A549 (cell line): ENCODE results near the gene HOXA2. TPM values are rescaled to one million over a fixed set of nuclear protein-coding genes. Genes with fewer than 3 reads are reported as not detected.

Experiments
- ATAC-seq, 2 experiments: fragments of 200-7000 bp in 1 of 2; fragments of >200 bp in 1 of 2; cut with Nextera tagmentation in 1 of 2; cut with Tn5 transposase in 1 of 2; 3 replicates each; pipeline versions ENCODE4 v1.8.0 to v1.9.1; 2018 to 2020; ENCODE audit warnings: mild to moderate bottlenecking in 1 of 2, moderate library complexity in 1 of 2
- CTCF ChIA-PET: fragments of 300-600 bp; sonication (Branson Sonifier 250); formaldehyde crosslinking; extraction: SDS; loops from one replicate; lab custom pipeline; 2021; ENCODE audit warnings: antibody characterized with exemption, inconsistent platforms; lab: Yijun Ruan, JAX
- POLR2A ChIA-PET: fragments of 350-600 bp; formaldehyde crosslinking; extraction: SDS; loops from one replicate; lab custom pipeline; 2021; ENCODE audit warnings: antibody characterized with exemption, inconsistent platforms; lab: Yijun Ruan, JAX
- DNase-seq, 2 experiments: peaks; one replicate each; pipeline versions ENCODE4 v3.0.0 to v3.0.0-alpha.2; 2011 to 2016; ENCODE audit warnings: low read depth in 1 of 2, low spot score in 1 of 2
- FAIRE-seq: peaks from 2 replicates; lab custom pipeline; 2011; peaks lifted over from hg19 to GRCh38; lab: Jason Lieb, UNC
- H3K27ac ChIP-seq, 2 experiments: fragments of >200 bp; sonication (Bioruptor Twin); formaldehyde crosslinking; 3 replicates each; pipeline ENCODE4 v1.5.1; 2016 to 2017
- H3K4me1 ChIP-seq: fragments of >200 bp; sonication (Bioruptor Twin); formaldehyde crosslinking; 3 replicates; pipeline ENCODE4 v1.6.1; 2016
- H3K4me2 ChIP-seq: fragments of >200 bp; sonication (Bioruptor Twin); formaldehyde crosslinking; 3 replicates; pipeline ENCODE4 v1.6.1; 2016
- H3K4me3 ChIP-seq: fragments of >200 bp; sonication (Bioruptor Twin); formaldehyde crosslinking; 3 replicates; pipeline ENCODE4 v1.5.1; 2016
- H3K9me3 ChIP-seq: fragments of >200 bp; sonication (Bioruptor Twin); formaldehyde crosslinking; 3 replicates; pipeline ENCODE4 v1.6.1; 2016
- BHLHE40 ChIP-seq: IDR thresholded peaks from 2 replicates; pipeline ENCODE4 v1.6.1; 2012; ENCODE audit warnings: low read depth, low read length, inconsistent platforms
- CBX2 ChIP-seq: fragments of 200-600 bp; sonication (generic); IDR thresholded peaks from 2 replicates; pipeline ENCODE4 v1.6.1; 2016; ENCODE audit warnings: low read depth, mild to moderate bottlenecking, borderline replicate concordance
- CBX8 ChIP-seq: fragments of 200-600 bp; sonication (generic); IDR thresholded peaks from 2 replicates; pipeline ENCODE4 v1.6.1; 2016
- CTCF ChIP-seq: fragments of >200 bp; sonication (Bioruptor Twin); formaldehyde crosslinking; IDR thresholded peaks from 3 replicates; pipeline ENCODE4 v1.5.1; 2016
- E2F6 ChIP-seq: IDR thresholded peaks from 2 replicates; pipeline ENCODE4 v1.6.1; 2012; ENCODE audit warnings: low read depth, borderline replicate concordance
- EHF ChIP-seq: fragments of 250-450 bp; sonication (Bioruptor Pico); IDR thresholded peaks from 2 replicates; pipeline ENCODE4 v1.5.0; 2020; ENCODE audit warnings: mild to moderate bottlenecking
- EP300 ChIP-seq, 2 experiments: fragments of >200 bp; sonication (Bioruptor Twin); formaldehyde crosslinking; IDR thresholded peaks; 2 replicates in 1 of 2; 3 replicates in 1 of 2; pipeline ENCODE4 v1.6.1; 2016 to 2017
- ESRRA ChIP-seq: fragments of 150-350 bp; IDR thresholded peaks from 2 replicates; pipeline ENCODE4 v1.6.1; 2014; ENCODE audit warnings: mild to moderate bottlenecking, low read length, borderline replicate concordance
- HEYL ChIP-seq: fragments of 250-450 bp; sonication (Bioruptor Pico); IDR thresholded peaks from 2 replicates; pipeline ENCODE4 v1.8.0; 2021; ENCODE audit warnings: mild to moderate bottlenecking, moderate library complexity
- HOXA7 ChIP-seq: fragments of 250-450 bp; sonication (Bioruptor Pico); IDR thresholded peaks from 2 replicates; pipeline ENCODE4 v1.5.0; 2020; ENCODE audit warnings: mild to moderate bottlenecking, moderate library complexity
- JUN ChIP-seq, 2 experiments: fragments of >200 bp; sonication (Bioruptor Twin); formaldehyde crosslinking; IDR thresholded peaks; 2 replicates in 1 of 2; 3 replicates in 1 of 2; pipeline ENCODE4 v1.6.1; 2016 to 2017
- JUNB ChIP-seq: fragments of >200 bp; sonication (Bioruptor Twin); formaldehyde crosslinking; IDR thresholded peaks from 2 replicates; pipeline ENCODE4 v1.6.1; 2016
- MAX ChIP-seq: IDR thresholded peaks from 2 replicates; pipeline ENCODE4 v1.6.1; 2012
- NFE2L2 ChIP-seq: fragments of 150-350 bp; conservative IDR thresholded peaks from 2 replicates; pipeline ENCODE4 v1.6.1; 2014; ENCODE audit warnings: low read length
- NPAS2 ChIP-seq: fragments of 250-450 bp; sonication (Bioruptor Pico); IDR thresholded peaks from 2 replicates; pipeline ENCODE4 v1.8.0; 2022; ENCODE audit warnings: mild to moderate bottlenecking, moderate library complexity, borderline replicate concordance
- NR3C1 ChIP-seq: fragments of >200 bp; sonication (Bioruptor Twin); formaldehyde crosslinking; IDR thresholded peaks from 3 replicates; pipeline ENCODE4 v1.6.1; 2017
- PBX3 ChIP-seq: IDR thresholded peaks from 2 replicates; pipeline ENCODE4 v1.6.1; 2012
- PHF8 ChIP-seq: fragments of 200-600 bp; sonication (generic); IDR thresholded peaks from 2 replicates; pipeline ENCODE4 v1.6.1; 2016; ENCODE audit warnings: low read depth, mild to moderate bottlenecking, antibody characterized with exemption, moderate library complexity, borderline replicate concordance
- POLR2AphosphoS2 ChIP-seq: conservative IDR thresholded peaks from 2 replicates; pipeline ENCODE4 v1.6.1; 2012; ENCODE audit warnings: low read length, improper control_type of control experiment, inconsistent platforms
- RARB ChIP-seq: fragments of 250-450 bp; sonication (Bioruptor Pico); IDR thresholded peaks from 2 replicates; pipeline ENCODE4 v1.8.0; 2021; ENCODE audit warnings: mild to moderate bottlenecking, moderate library complexity
- RFX5 ChIP-seq: fragments of 450-650 bp; IDR thresholded peaks from 2 replicates; pipeline ENCODE4 v1.7.1; 2014; ENCODE audit warnings: antibody characterized with exemption, mild to moderate bottlenecking, moderate library complexity
- RNF2 ChIP-seq: fragments of 200-600 bp; sonication (generic); IDR thresholded peaks from 2 replicates; pipeline ENCODE4 v1.6.1; 2016; ENCODE audit warnings: low read depth, mild to moderate bottlenecking, antibody characterized with exemption, moderate library complexity, borderline replicate concordance
- SMC3 ChIP-seq: fragments of >200 bp; sonication (Bioruptor Twin); formaldehyde crosslinking; IDR thresholded peaks from 3 replicates; pipeline ENCODE4 v1.6.1; 2018; ENCODE audit warnings: inconsistent platforms
- TFCP2L1 ChIP-seq: fragments of 250-450 bp; sonication (Bioruptor Pico); IDR thresholded peaks from 2 replicates; pipeline ENCODE4 v1.5.0; 2021; ENCODE audit warnings: mild to moderate bottlenecking
- TP53 ChIP-seq: fragments of 250-450 bp; sonication (Bioruptor Pico); IDR thresholded peaks from 2 replicates; pipeline ENCODE4 v1.5.0; 2021; ENCODE audit warnings: mild to moderate bottlenecking, moderate library complexity
- USF2 ChIP-seq: fragments of 450-650 bp; IDR thresholded peaks from 2 replicates; pipeline ENCODE4 v1.6.1; 2014; ENCODE audit warnings: antibody characterized with exemption
- WGBS: methylation state at CpG from one replicate; pipeline ENCODE4 v1.1.6; 2017; ENCODE audit errors: missing lambda C conversion rate; 5-methylcytosine and 5-hydroxymethylcytosine counted together
- polyA plus RNA-seq, 4 experiments: library from polyadenylated mRNA; depleted of rRNA in 3 of 4; stranded (reverse); fragments of >200 nt; fragmentation: RNase III in 1 of 4; extraction: RNeasy Plus Mini Kit Qiagen cat#74134 plus additional on column Dnase treatment in 1 of 4; gene quantifications; 2 replicates in 3 of 4; 3 replicates in 1 of 4; pipeline ENCODE4 v1.2.3, GENCODE V29; 2011 to 2017

Gene HOXA2
- polyA plus RNA-seq, 2 of the 4 experiments (the other 2 are of a cell fraction), result 1.3 to 2.1 TPM

GRCh38 chr7:27141137-27141922, 38.8 kb upstream of the HOXA2 start (continued):
- TF ChIP-seq PHF8 (no peak), MAX (no peak), SMC3 (no peak), CBX8 (no peak)

- 92% methylated on average over 15 of the region's 15 CpGs for WGBS
- peaks cover 31% of the 10 kb centered on the region for H3K4me1 ChIP-seq
- no peak overlapping the region for H3K4me2 ChIP-seq
- ATAC-seq (no peak), DNase-seq (no peak), FAIRE-seq (no peak)
- no peak overlapping the region for H3K4me3 ChIP-seq
- ChIA-PET POLR2A (interaction anchor here (2.3 kb wide), 1 partner anchor 276 kb away, joined by 9 read pairs; the partner anchor contains the start of gene SKAP2), CTCF (interaction anchor here (0.7 to 11.1 kb wide), 8 partner anchors 10 to 458 kb away, joined by 3 to 160 read pairs (median 25); partner anchors contain the start of genes HOXA3, HOXA4 and HOXA9)
- H3K27ac ChIP-seq, result no peak overlapping the region
- TF ChIP-seq TFCP2L1 (CRISPR knock-in tag) (no peak), ESRRA (no peak), NR3C1 (no peak), TP53 (CRISPR knock-in tag) (no peak), BHLHE40 (no peak), HOXA7 (CRISPR knock-in tag) (no peak), RNF2 (no peak), E2F6 (no peak), NPAS2 (no peak), HEYL (CRISPR knock-in tag) (no peak), JUNB (no peak), RARB (CRISPR knock-in tag) (no peak), JUN (IDR thresholded peaks at IDR 0.05) (no peak), MAX (no peak), USF2 (no peak), CBX2 (no peak), POLR2AphosphoS2 (no peak)
- no peaks in the 10 kb centered on the region for H3K9me3 ChIP-seq
Measured at GRCh38 chr7:27140126-27140857, 37.8 kb upstream of the HOXA2 start.

- no peak overlapping the region for H3K4me3 ChIP-seq
- no peak overlapping the region for H3K4me2 ChIP-seq
- CTCF ChIA-PET, result interaction anchor here (1.3 to 5.1 kb wide), 3 partner anchors 9 to 31 kb away, joined by 3 to 36 read pairs (median 6); partner anchors contain the start of genes HOXA3 and HOXA4
- 97% methylated on average over 43 of the region's 53 CpGs for WGBS
- H3K4me1 ChIP-seq, result peaks cover 39% of the 10 kb centered on the region
- POLR2A ChIA-PET, result no interaction called here
- DNase-seq, result no peak
- no peaks in the 10 kb centered on the region for H3K9me3 ChIP-seq
- H3K27ac ChIP-seq, result no peak overlapping the region
- no peak for TF ChIP-seq RFX5
- no peak for TF ChIP-seq RARB (CRISPR knock-in tag)
- no peak for TF ChIP-seq CTCF
- TF ChIP-seq TP53 (CRISPR knock-in tag), result no peak
- no peak for TF ChIP-seq EHF
- TF ChIP-seq EP300 (IDR thresholded peaks at IDR 0.05), result no peak
- TF ChIP-seq PBX3, result no peak
- TF ChIP-seq ESRRA, result no peak
- no peak for TF ChIP-seq NFE2L2
- FAIRE-seq, result no peak
- no peak for ATAC-seq
Measured at GRCh38 chr7:27139334-27140125, 37.0 kb upstream of the HOXA2 start.
